Erythroblast (primary cell): ENCODE measurements around the gene IQGAP3.
A peak's percentile ranks its signal among the peaks of the same experiment; 100 is the strongest.

Experiments
- DNase-seq, 2 experiments: peaks; one replicate each; lab custom pipeline; 2025; lab: John Stamatoyannopoulos, UW
- GATA1 ChIP-seq: IDR thresholded peaks from 2 replicates; pipeline ENCODE4 v1.6.1; 2011; ENCODE audit warnings: low read depth, mild to moderate bottlenecking, control low read depth, low read length, moderate library complexity
- POLR2A ChIP-seq: IDR thresholded peaks from 2 replicates; pipeline ENCODE4 v1.6.1; 2011; ENCODE audit warnings: mild to moderate bottlenecking, low read length

IQGAP3 gene

GRCh38 chr1:156527584-156527983 is 44.8 kb downstream of the IQGAP3 start:
- no peak for DNase-seq
- TF ChIP-seq GATA1, result no peak
- no peak for TF ChIP-seq POLR2A

GRCh38 chr1:156525856-156526489 is 46.4 kb downstream of the IQGAP3 start:
- TF ChIP-seq GATA1 (no peak), POLR2A (no peak)
- no peak for DNase-seq

DNA sequence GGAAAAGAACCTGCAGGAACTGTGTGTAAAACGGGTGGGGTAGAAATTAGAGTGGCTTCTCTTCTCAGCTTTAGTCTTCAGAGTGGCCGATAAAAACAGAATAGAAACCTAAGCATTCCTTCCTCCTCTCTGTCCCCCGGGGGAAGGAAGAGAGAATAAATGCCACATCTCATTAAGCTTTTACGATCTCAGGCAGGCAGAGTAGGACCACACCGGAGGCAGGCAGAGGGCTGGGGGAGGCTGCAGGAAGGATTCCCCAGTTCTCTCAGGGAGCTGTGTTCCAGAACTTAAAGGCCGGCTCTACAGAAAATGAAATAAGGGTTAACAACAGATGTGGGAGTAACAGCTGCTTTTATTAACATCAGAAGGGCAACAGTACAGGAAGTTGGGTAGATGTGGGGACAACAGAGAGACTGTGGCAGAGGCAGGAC is 47.3 kb downstream of the IQGAP3 start:
- DNase-seq, result no peak
- TF ChIP-seq GATA1 (no peak), POLR2A (no peak)

DNA sequence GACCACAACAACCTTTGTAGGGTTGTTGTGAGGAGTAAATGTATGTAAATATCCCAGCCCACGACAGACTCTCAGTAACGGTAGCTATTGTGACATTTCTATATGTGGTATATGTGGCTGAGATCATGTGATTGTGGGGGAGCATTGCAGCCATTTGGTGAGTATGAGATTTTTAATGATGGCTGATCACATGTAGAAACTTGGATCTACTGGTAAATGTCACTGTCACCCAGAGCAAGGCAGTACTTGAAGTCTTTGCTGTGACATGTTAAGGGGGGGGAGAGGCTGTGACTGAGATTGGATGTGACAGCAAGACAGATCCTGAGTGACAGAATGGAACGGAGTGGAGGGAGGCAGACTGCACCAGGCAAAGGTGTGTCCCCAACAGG is 47.9 kb downstream of the IQGAP3 start:
- no peak for DNase-seq
- TF ChIP-seq POLR2A, result no peak

DNA sequence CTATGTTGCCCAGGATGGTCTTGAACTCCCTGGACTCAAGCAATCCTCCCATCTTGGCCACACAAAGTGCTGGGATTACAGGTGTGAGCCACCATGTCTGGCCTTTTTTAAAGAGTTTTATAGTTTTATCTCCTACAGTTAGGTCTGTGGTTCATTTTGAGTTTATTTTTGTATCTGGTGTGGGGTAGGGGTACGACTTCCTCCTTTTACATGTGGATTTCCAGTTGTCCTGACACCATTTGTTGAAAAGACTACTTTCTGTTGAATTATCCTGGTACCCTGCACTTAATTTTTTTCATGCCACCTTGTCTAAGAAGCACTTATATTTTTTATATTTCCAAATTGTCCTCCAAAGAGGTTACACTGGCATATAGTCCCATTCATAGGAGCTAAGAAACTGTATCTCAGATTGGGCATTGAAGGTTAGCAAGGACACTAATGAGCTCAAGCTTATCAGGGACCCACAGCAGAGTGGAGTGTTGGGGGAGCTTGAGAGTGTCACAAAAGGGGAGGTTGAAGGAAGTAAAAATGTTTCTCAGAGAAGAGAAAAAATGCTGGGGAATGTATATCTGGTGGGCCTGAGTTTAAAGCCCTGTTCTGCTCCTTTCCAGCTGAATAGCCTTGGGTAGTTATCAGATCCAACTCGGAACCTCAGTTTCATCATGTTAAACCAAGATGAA is 48.4 kb downstream of the IQGAP3 start:
- peak; percentile 29 to 73 for DNase-seq
- TF ChIP-seq GATA1 (no peak), POLR2A (no peak)

- no peak for DNase-seq
- no peak for TF ChIP-seq POLR2A
Measured at GRCh38 chr1:156522443-156522970, 49.9 kb downstream of the IQGAP3 start.

DNA sequence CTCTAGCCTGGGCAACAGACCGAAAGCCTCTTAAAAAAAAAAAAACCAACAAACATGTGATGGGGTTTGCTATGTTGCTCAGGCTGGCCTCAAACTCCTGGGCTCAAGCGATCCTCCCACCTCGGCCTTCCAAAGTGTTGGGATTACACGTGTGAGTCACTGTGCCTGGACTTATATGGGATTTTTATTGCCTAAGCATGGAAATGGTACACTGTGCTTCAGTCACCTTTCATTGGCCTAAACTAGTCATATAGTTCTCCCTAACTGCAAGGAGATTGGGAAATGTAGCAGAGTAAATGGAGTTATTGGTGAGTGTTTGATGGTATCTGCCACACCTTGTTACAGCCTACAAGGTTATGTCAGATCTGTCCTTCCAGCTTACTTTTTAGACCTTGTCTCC is 54.6 kb downstream of the IQGAP3 start:
- no peak for DNase-seq
- TF ChIP-seq POLR2A (no peak), GATA1 (no peak)

DNA sequence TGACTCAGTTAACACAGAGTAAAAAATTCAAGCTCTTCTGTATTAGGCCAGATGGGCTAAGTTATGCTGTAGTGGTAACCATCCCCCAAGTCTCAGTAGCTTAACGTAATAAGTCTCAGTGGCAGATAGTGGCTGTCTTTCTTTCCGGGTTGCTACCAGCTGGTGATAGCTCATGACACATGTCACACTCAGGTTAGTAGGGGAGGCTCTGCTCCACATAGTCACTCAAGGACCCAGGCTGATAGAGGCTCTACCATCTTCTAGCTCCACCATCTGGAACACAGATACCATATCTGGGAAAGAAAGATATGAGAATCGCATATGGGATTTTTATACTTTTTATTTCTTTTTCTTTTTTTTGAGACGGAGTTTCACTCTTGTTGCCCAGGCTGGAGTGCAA is 55.5 kb downstream of the IQGAP3 start:
- peak; percentile 22 to 74 for DNase-seq
- TF ChIP-seq POLR2A (no peak), GATA1 (no peak)

GRCh38 chr1:156515956-156516355 is 56.4 kb downstream of the IQGAP3 start:
- TF ChIP-seq GATA1 (no peak), POLR2A (no peak)
- DNase-seq, result no peak

DNA sequence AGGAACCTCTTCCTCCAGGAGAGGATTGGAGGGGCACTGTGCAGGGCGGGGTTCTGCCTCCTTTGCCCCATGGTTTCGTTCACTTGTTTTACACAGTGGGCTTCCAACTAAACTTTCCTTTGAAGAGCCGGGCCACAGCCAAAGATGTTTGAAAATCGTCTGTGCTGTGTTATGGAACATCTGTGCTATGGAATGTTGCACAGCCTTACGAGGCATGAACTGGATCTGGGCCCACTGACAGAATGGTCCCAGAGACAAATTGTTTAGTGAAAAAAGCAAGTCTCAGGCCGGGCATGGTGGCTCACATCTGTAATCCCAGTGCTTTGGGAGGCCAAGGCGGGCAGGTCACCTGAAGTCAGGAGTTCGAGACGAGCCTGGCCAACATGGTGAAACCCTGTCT is 59.2 kb downstream of the IQGAP3 start:
- DNase-seq, result no peak
- TF ChIP-seq POLR2A (no peak), GATA1 (no peak)

DNA sequence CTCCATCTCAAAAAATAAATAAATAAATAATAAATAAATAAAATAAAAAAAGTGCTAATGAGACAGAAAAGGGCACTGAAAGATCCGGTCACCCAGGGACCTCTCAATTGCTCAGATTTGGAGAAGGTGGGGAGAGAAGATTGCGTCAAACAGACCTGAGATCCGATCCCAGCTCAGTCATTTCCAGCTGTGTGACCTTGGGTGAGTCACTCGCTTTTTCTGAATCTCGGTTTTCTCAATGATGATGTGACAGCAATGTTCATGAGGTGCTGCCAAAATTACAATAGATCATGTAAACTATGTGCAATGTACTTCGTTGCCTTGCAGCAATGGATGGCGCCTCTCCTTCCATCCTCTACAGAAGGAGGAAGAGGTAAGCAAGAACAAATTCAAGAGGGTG is 60.7 kb downstream of the IQGAP3 start:
- TF ChIP-seq POLR2A, result no peak
- no peak for TF ChIP-seq GATA1
- no peak for DNase-seq

GRCh38 chr1:156510709-156511108 is 61.7 kb downstream of the IQGAP3 start:
- TF ChIP-seq GATA1, result no peak
- TF ChIP-seq POLR2A, result no peak
- DNase-seq, result no peak

GRCh38 chr1:156509424-156510034 is 62.8 kb downstream of the IQGAP3 start:
- DNase-seq, result no peak
- TF ChIP-seq POLR2A (no peak), GATA1 (no peak)

GRCh38 chr1:156508955-156509234 is 63.5 kb downstream of the IQGAP3 start:
- DNase-seq, result no peak
- no peak for TF ChIP-seq GATA1
- TF ChIP-seq POLR2A, result peak; percentile 21
